Stimulated activated CD4-positive, alpha-beta T cell treated with anti-CD3 and anti-CD28 coated beads, Interleukin-15, amount 100 ng/mL, for 48 hours (primary cell): Measurements from ENCODE around the gene ABLIM2.
"Not testable (repeated sequence)": the region's sequence is repeated elsewhere in the genome, so short reads cannot be mapped to it uniquely, and the experiment has no call there.

Experiments used
- DNase-seq, 2 donors: peaks; one replicate each; pipeline ENCODE4 v3.0.0-alpha.2; 2020; ENCODE audit warnings: low read depth in 2 of 2

The ABLIM2 gene

DNA sequence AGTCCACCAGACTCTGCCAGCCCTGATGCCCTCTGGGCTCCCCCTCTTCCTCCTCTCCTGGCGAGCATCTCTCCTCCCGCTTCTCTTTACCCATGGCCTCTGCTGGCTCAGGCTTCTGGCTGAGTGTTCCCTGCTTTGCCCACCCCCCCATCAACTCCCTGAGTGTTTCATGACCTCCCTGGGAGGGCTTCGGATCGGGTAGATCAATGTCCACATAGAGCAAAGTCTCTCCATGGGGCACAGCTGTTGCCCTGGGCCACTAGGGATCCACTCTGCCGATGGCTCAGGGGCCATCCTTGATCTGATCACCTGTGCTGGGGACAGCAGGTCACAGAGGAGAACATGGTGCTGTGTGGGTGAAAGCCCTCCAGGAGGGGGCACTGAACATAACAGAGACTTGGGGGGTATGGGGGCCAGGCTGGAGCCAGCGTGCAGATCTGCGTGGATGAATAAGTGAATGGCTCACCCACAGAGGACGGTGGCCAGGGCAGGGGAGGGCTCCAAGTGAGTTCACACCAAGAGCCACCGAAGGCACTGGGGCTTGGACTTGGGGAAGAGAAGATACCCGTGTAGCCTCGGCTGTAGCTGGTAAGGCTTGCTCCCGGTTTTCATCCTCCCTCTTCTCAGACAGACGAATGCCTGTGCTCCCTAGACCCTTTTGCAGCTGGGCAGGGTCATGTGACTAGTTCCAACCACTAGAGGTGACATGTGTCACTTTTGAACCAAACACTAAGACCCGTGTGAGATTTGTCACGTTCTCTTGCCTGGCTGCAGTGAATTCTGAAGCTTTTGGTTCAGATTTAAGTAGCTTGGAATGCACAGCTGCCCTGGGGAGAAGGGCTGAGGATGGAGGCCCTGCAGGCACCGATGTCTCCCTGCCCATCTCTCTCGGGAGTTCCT is 195.8 kb downstream of the ABLIM2 start:
- DNase-seq = no peak

DNA sequence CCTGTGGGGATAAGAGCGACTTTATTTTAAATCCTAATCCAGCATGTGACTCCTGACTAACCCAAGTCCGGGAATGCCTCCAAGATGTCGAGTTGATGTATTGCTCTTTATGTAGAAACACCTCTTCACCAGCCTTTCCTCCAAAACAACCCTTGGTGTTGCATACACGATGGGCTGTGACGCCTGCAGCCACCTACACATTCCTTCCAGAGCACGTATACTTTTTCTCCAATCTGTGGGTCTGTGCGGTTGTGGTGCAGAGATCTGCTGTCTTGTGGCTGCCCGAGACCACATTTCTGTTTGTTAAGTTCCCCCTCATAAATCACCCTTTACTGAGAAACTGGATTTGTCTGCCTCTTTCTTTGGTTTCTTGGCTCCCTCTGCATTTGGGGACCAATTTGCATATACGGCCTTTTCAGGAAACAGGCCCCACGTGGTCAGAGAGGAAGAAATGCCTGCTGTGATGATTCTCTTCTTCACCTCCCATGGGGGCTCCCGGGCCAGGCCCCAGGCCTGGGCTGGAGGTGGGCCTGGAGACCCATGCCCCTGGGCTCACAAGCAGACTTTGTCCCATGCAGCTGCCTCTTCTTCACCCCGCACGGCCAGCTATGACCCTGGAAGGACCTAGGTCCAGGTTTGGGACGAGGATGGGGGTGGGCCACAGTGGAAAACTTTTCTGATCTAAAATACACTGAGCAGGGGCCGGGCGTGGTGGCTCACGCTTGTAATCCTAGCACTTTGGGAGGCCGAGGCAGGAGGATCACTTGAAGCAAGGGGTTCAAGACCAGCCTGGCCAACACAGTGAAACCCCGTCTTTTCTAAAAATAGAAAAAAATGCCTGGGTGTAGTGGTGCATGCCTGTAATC is 197.6 kb downstream of the ABLIM2 start:
- DNase-seq = peak; percentile 78 to 84

DNA sequence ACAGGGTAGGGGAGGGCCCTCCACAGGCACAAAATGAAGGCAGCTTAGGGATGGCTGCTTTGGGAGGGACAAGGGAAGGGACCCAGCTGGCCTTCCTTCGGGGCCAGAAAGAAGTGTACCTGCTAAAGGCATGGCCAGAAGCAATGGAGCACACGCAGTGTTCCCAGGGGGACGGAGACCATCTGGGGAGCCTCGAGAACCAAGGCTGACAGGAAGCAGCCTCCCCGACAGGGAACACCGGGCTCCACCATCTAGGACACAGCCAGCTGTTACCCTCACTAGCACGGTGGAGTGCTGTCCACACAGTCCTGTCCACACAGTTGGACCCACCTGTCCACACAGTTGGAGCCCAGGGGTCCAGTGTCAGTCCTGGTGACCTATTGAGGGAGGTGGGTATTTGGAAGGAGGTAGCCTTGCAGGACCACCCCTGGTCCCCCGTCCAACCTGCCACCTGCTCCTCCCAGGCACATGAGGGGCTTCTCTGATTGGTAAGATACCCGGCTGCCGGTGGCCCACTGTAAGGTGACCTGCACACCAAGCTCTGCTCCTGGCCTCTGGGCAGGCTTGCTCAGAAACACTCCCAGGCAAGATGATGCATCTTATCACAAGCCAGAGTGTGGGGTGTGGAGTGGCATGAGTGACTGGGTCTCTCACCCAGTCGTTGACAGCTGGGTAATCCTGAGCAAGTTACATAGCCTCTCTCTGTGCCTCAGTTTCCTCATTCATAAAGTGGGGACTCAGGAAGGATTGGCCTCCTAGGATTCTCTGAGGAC is 198.4 kb downstream of the ABLIM2 start:
- DNase-seq = no peak

DNA sequence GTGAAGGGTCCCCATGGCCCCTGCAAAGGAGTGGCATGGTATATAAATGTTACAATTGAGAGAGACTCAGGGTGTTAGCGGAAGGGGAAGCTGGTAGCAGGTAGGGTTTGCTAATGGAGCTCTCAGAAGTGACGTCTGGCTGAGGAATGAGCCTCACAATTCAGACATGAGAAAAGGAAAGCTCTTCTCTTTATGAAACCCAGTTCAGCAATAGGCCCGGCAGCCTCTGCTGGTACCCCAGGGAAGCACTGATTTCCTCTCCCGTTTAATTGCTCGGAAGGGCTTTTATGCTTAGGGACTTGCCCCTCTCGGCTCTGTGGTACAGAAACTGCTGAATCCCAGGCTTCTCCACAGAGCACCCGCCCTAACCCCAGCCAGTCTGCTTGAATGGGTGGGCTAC is 199.5 kb downstream of the ABLIM2 start:
- DNase-seq = no peak

DNA sequence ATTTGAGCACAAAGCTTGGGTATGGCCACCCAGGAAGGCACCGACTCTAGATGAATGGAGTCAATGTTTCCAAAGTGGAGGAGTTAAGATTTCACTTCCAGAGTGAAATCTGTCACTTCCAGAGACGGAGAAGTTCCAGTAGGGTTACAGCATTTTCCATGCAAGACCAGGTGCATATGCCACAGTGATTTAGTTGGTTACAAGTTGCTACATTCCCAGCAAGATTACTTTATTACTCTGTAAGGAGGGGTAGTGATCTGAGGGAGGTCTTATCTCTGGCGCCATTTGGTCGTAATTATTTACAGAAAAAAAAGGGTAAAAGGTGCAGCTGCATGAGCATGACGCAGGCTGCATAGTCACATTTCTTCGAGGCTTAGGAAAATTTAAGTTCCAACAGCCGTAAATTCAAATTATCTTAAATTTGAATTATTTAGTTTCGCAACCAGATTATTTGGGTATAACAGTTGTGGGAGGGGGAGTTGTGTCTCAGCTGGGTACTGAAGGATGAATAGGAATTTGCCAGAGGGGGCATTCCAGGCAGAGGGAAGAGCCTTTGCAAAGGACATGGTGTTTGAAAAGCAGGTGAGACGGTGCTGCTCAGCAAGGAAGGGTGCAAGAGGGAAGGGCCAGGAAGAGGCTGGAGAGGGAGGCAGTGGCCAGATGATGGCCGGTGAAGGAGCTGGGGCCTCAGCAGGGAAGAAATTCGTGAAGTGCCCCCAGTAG is 201.5 kb downstream of the ABLIM2 start:
- no peak for DNase-seq

DNA sequence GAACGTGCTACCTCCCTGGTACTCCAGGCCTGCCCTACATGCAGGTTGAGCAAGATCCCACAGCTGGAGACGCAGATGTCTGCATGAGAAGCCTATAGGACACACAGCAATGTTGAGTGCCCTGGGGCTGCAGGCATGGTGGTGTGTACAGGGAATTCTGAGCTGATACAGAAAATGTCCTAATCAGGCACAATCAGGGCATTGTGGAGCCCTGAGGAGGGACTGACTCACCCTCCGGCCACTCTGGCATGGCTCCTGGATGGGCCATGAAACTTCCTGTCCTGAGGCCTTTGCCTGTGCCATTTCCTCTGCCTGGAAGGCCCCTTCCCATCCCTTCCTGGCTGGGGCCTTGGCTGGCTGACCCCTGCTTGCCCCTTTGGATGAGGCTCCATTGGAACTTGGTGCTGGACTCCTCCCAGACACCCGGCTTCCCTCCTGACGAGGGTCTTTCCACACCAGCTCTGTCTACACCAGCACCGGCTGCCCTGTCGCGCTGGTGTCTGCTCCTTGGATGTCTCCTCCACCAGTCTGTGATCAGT is 202.3 kb downstream of the ABLIM2 start:
- no peak for DNase-seq

DNA sequence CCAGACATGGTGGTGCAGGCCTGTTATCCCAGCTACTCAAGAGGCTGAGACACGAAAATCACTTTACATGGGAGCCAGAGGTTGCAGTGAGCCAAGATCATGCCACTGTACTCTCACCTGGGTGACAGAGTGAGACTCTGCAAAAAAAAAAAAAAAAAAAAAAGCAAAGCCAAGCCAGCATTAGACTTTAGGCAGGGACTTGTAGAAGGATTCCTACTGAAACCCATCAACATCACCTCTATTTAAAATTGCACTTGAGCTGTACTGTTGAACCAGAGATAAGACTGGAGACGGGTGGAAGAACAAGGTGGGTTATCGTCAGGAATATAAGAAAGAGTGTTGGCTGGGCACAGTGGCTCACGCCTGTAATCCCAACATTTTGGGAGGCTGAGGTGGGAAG is 203.2 kb downstream of the ABLIM2 start:
- no peak for DNase-seq

DNA sequence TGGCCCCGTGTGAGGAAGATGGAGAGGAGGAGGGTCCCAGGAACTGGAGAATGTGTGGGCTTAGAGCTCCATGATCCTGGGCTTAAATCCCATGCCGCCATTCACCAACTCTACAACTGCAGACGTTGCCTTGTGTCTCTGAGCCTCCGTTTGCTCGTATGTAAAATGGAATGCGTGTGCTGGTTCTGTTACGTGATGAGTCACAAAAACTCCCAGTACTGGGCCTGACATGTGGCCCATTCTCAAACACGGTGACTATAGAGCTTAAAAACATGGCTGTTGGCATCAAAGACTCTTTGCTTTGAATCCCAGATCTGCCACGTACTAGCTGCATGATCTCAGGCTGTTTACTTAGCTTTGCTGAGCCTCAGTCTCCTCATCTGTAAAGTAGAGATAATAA is 206.0 kb downstream of the ABLIM2 start:
- no peak for DNase-seq

DNA sequence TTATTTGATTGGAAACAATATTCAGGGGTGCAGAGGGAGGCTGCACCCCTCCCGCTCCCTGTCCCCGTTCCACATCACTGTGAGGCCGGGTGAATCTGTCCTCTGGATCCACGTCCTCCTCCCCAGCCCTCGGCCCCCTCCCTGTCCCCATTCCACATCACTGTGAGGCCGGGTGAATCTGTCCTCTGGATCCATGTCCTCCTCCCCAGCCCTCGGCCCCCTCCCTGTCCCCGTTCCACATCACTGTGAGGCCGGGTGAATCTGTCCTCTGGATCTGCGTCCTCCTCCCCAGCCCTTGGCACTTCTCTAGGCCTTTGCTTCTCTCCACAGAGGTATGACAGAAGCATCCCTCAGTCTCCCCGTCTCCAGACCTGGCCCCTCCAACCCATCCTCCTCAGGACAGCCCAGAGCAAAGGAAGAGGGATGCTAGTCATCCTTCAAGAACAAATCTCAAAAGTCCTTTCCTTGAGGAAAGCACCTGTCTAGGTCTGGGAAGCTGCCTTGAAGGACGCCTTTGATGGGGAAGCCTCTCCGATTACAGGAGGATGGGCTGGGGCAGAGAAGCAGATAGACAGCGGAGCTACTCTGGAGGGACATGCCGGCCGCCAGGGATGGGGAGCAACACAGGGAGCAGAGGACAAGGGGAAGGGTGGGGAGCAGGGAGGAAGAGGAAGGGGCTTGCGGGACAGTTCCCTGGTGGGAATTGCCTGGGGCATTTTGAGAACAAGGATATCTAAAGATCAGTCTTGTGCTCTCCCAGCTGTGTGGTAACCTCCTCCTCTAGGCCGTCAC is 208.1 kb downstream of the ABLIM2 start:
- DNase-seq = no peak

DNA sequence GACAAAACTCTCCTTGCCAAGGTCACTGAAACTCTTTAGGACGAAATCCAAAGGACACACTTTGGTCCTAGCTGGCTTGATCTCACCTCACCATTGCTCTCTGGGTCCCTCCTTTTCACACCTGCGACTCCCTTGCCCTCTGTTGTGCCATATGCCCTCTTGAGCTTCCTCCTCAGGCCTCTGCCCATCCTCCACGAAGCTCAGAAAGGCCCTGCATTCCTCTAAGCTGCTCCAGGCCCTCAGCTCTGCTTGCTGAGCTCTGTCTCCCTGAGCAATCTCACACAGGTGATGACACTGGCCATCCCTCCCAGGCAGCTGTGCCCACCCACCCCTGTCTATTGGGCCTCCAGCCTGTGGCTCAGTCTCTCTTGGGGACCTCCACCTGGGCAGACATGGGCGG is 208.9 kb downstream of the ABLIM2 start:
- no peak for DNase-seq

DNA sequence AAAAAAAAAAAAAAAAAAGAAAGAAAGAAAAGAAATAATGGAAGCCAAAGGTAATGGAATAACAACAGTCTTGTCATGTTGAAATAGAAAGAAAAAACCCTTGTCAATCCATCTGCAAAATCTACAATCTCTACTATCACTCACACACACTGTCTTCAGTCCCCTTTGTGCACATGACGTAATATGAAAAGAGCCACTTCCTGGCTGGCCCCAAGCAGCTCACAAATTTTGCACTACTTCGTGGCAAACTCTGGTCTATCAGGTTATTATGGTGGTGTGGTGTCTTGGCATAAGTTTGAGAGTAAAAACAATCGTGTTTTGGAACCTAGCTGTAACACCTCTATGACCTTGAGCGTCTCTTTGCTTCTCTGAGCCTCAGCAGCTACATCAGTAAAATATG is 210.7 kb downstream of the ABLIM2 start:
- no peak for DNase-seq

DNA sequence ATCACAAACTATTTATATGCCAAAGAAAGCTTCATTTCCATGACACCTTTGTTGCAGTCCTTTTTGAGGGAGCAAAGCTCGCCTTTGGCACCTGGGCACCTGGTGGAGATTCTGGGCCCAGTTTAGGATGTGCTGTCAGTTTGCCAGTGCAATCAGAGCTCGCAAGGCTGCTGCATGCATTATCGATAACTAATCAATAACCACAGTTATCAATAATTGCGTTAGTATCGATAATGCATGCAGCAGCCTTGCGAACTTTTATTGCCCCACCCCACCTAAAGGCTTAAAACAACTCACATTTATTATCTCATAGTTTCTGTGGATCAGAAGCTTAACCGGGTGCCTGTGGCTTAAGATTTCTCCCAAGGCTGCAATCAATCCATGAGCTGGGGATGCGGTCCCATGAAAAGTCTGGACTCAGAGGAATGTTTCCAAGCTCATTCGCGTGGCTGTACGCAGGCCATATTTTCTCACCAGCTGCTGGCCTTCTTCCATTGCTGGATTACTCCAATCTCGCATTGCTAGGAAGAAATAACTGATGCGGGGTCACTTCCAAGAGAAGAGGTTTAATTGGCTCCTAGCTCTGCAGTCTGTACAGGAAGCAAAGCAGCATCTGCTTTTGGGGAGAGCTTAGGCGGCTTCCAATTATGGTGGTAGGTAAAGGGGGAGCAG is 212.8 kb downstream of the ABLIM2 start:
- no peak for DNase-seq

DNA sequence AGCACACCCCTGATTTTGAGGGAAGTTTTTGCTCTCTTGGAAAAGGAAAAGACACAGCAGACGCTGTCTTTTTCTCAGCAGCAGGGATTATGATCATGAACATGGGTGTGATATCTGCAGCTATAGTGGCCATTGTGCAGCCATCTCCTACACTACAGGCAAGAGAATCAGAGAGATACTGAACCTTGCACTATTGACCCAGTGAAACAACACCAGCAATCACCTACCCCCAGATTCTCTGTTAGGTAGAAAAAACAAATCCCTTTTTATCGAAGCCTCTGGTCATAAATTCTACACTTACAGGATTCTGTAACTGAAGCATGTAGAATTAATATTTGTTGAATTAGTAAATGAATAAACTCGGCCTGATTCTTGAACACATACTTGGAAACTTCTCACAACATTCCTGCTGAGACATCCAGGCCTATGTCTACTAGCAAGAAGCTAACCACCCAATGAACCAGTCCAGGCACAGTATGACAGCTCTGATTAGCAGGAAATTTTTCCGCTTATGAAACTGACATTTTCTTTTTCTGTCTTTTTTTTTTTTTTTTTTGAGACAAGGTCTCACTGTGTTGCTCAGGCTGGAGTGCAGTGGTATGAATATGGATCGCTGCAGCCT is 213.9 kb downstream of the ABLIM2 start:
- no peak for DNase-seq

DNA sequence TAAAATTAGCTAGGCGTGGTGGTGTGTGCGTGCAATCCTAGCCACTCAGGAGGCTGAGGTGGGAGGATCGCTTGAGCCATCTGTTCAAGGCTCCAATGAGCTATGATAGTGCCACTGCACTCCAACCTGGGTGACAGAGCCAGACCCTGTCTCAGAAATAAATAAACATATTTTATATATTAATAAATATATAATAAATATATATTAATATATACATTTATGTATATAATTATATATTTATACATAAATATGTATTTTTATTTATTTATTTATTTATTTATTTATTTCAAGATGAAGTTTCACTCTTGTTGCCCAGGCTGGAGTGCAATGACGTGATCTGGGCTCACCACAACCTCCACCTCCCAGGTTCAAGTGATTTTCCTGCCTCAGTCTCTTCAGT is 214.9 kb downstream of the ABLIM2 start:
- DNase-seq = not testable (repeated sequence)

DNA sequence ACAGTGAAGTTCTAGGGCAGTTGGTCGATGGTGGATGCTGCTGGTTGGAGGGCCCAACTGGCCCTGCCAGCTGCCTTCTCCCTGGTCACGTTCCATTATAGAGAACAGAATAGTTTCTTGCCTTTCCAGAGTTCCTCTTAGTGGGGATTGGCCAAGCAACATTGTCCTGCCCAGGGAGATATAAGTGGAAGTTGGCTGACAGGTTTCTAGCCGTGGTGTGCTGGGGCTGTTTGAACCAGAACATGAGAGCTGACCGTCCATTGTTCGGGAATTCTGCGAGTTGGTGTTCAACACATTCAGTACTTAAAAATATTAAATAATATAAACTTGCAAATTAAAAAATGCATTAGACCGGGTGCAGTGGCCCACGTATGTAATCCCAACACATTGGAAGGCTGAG is 215.4 kb downstream of the ABLIM2 start:
- DNase-seq = no peak

DNA sequence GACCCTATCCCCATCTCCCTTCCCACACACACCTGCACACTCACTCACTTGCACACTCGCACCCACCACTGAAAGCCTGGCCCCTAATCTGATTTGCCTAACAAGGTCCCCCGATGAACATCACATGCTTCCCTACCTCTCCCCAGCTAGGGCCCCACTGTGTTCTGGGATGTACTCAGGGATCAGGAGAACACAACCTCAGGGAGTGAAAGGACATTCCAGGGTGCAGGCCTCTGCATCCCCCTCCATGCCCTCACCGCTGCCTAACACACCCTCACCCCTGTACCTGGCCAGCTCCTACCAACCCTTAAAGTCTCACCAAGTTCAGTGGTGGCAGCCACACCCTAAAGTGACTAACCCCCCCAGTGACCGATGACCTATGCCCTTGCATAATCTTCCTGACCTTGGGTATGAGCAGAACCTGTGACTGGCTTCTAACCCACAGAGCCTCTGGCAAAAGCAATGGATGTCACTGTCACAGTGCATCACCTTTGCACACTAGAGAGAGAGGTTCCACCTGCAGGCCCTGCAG is 216.6 kb downstream of the ABLIM2 start:
- no peak for DNase-seq

DNA sequence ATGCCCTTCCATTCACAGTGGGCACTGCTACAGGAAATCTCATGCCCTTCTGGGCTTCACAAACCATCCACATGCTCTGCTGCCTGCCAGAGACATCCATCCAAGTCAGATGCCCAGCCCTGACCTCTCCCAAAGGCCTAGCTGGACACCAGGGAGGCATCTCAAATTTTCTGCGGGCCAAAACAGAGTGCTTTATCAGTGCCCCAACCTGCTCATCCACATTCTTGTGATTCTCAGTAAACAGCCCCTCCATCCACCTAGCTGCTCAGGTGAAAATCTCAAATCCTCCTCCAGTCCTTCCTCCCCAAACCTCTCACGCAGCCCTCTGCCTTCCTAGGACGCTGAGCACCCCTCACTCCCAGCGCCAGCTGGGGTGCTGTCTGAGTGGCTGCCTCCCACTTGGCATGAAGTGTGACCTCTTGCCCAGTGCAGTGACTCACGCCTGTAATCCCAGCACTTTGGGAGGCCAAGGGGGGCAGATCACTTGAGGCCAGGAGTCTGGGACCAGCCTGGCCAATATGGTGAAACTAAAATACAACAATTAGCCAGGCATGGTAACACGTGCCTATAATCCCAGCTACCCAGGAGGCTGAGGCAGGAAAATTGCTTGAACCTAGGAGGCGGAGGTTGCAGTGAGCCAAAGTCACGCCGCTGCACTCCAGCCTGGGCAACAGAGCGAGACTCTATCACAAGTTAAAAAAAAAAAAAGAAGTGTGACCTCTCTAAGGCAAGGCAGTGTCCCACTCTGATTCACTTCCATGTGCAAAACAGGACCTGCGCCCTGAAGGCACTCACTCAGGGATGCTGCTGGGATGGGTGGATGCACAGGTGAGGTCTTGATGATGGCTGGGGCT is 217.3 kb downstream of the ABLIM2 start:
- no peak for DNase-seq
